ENCODE measurements around the gene RARG.
"Not testable (repeated sequence)": the region's sequence is repeated elsewhere in the genome, so short reads cannot be mapped to it uniquely, and the experiment has no call there.

Gene RARG

DNA sequence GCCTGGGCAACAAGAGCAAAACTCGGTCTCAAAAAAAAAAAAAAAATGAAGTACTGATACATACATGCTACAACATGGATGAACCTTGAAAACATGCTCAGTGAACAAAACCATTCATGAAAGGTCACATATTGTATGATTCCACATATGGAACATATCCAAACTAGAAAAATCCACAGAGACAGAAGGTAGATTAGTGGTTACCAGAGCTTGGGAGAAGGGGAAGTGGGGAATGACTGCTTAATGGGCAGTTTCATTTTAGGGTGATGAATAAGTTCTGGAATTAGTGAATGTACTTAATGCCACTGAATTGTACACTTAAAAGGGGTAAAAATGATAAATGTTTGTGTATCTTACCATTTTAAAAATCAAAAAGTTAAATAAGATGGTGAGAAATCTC is 27.7 kb downstream of the RARG start:
- TF ChIP-seq, protein P1, sequence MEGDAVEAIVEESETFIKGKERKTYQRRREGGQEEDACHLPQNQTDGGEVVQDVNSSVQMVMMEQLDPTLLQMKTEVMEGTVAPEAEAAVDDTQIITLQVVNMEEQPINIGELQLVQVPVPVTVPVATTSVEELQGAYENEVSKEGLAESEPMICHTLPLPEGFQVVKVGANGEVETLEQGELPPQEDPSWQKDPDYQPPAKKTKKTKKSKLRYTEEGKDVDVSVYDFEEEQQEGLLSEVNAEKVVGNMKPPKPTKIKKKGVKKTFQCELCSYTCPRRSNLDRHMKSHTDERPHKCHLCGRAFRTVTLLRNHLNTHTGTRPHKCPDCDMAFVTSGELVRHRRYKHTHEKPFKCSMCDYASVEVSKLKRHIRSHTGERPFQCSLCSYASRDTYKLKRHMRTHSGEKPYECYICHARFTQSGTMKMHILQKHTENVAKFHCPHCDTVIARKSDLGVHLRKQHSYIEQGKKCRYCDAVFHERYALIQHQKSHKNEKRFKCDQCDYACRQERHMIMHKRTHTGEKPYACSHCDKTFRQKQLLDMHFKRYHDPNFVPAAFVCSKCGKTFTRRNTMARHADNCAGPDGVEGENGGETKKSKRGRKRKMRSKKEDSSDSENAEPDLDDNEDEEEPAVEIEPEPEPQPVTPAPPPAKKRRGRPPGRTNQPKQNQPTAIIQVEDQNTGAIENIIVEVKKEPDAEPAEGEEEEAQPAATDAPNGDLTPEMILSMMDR (IDR thresholded peaks at IDR 0.05; ENCODE audit: low read depth, low read length) = no peak
- no peak for DNase-seq (ENCODE audit: extremely low read depth, low read depth)

DNA sequence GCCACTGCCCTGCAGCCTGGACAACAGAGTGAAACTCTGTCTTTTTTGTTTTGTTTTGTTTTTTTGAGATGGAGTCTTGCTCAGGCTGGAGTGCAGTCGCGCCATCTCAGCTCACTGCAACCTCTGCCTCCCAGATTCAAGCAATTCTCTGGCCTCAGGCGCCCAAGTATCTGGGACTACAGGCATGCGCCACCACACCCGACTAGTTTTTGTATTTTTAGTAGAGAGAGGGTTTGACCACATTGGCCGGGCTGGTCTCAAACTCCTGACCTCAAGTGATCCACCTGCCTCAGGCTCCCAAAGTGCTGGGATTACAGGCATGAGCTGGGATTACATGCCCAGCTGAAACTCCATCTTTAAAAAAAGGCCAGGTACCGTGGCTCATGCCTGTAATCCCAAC is 29.7 kb downstream of the RARG start:
- not testable (repeated sequence) for DNase-seq (ENCODE audit: extremely low read depth, low read depth)

DNA sequence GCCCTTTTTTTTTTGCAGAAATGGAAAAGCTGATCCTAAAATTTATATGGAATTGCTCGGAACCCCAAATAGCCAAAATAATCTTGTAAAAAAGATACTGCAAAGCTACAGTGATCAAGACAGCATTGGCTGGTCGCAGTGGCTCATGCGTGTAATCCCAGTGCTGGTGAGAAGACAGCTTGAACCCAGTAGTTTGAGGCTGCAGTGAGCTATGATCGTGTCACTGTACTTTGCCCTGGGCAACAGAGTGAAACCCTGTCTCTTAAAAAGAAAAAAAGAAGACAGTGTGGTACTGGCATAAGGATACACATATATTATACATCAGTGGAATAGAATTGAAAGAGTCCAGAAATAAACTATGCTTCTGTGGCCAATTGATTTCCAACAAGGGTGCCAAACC is 30.4 kb downstream of the RARG start:
- TF ChIP-seq, protein P1 (IDR thresholded peaks at IDR 0.05; ENCODE audit: low read depth, low read length) = no peak
- DNase-seq (ENCODE audit: extremely low read depth, low read depth) = no peak

DNA sequence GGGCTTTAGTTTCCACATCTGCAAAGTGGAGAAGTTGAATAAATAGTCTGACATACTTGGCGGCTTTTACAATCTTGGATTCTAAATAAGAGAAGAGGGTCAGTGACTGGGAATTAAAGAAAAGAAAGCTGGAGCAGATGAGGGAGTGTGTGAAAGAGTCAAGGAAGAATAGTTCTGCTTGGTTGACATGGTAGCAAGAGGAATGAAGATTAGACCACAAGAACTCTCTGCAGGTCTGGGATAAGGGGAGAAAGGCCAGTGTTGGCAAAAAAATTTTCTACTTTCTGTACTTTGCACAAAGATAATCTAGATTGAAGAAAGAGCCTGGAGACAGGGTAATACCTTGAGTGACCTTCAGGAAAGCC is 30.9 kb downstream of the RARG start:
- TF ChIP-seq, protein P1 (IDR thresholded peaks at IDR 0.05; ENCODE audit: low read depth, low read length) = no peak
- no peak for DNase-seq (ENCODE audit: extremely low read depth, low read depth)

DNA sequence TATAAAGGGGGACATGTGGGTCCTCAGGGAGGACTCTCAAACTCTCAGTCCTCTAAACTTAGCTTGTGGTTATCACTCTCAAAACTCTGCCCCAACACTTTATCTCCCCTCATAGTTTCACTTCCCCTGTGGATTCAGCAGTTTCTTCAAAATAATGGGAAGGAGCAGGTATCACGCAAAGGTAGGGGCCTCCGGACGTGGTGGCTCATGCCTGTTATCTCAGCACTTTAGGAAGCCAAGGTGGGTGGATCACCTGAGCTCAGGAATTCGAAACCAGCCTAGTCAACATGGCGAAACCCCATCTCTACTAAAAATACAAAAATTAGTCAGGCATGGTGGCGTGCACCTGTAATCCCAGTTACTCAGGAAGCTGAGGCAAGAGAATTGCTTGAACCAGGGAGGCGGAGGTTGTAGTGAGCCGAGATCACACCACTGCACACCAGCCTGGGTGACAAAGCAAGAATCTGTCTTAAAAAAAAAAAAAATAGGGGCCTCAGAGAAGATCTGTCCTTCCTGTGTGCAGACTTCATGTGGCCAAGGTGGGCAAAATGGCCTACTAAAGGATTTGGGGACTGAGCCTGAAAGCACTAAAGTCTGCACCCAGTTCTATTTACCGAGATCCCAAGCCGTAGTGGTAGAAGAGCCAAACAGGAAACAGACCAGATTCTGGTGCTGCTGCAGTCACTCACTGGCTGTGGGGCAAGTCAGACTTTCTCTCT is 31.4 kb downstream of the RARG start:
- DNase-seq (ENCODE audit: extremely low read depth, low read depth) = no peak
- TF ChIP-seq, protein P1 (IDR thresholded peaks at IDR 0.05; ENCODE audit: low read depth, low read length) = no peak

DNA sequence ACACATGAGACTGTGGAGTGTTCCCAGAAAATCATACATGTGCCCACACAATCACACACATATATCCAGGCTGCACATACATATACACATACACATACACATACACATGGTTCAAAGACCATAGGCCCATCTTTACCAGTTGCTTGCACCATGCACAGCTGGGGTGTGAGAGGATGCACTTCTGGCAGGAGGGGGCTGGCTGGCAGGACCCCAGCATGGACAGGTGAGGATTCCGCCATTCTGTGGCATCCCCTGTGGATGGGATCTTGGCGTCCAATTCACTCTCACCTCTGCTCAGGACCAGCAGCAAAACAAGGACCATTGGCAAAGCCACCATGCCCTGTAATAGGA is 31.9 kb downstream of the RARG start:
- DNase-seq (ENCODE audit: extremely low read depth, low read depth) = no peak
- TF ChIP-seq, protein P1 (IDR thresholded peaks at IDR 0.05; ENCODE audit: low read depth, low read length) = no peak

DNA sequence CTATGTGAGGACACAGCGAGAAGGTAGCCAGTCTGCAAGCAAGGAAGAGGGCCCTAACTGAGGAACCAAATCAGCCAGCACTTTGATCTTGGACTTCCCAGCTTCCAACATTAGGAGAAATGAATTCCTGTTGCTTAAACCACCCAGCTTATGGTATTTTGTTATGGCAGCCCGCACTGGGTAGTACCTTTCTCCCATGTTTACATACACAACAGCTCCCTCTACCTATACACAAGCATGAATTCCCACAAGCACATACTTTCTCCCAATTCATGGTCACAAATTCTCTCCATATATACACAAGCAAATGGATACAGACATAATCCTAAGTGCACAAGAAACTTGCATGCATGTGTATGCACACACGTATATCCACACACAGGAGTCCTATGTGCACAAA is 32.3 kb downstream of the RARG start:
- TF ChIP-seq, protein P1 (IDR thresholded peaks at IDR 0.05; ENCODE audit: low read depth, low read length) = no peak
- DNase-seq (ENCODE audit: extremely low read depth, low read depth) = no peak

DNA sequence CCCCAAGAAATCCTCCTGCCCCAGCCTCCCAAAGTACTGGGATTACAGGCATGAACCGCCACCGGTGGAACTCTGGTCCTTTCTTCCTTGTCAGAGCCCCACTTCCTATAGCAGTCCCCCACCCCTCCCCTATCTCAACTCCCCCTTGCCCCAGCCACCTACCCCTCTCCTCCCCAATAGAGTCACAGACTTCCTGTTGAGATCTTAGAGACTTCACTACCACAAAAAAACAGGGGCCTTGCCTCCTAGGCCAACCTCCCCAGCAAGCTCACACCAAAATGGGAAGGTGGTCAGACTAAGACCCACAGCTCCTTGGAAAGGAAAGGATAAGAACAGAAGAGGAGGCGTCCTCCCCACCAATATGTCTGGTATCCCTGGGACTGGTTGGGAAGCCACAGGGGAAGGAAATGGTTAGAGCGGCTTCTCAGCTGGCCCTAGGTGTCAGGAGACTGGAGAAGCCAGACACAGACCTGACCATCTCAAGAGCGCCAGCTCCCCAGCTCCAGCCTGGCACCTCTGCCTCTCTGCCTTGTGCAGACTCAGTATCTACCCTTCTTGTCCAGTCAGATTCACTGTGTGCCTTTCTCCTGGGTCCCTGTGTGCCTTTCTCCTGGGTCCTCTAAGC is 33.4 kb downstream of the RARG start:
- TF ChIP-seq, protein P1 (IDR thresholded peaks at IDR 0.05; ENCODE audit: low read depth, low read length) = no peak
- DNase-seq (ENCODE audit: extremely low read depth, low read depth) = no peak
